HUES48 (cell line): ENCODE results near the gene GNB1L.

Experiments
- H3K27ac ChIP-seq: one replicate; pipeline ENCODE4 v1.7.0; 2013; ENCODE audit warnings: low read depth, low read length, inconsistent platforms
- H3K27me3 ChIP-seq: 2 replicates; pipeline ENCODE4 v1.6.1; 2013; ENCODE audit warnings: mild to moderate bottlenecking, low read length; ENCODE audit not compliant: control insufficient read depth, insufficient read depth
- H3K36me3 ChIP-seq: 2 replicates; pipeline ENCODE4 v1.6.1; 2013; ENCODE audit warnings: low read length; ENCODE audit not compliant: control insufficient read depth, insufficient read depth
- H3K4me1 ChIP-seq: 2 replicates; pipeline ENCODE4 v1.6.1; 2013; ENCODE audit warnings: mild to moderate bottlenecking, low read length; ENCODE audit not compliant: control insufficient read depth, insufficient read depth
- H3K4me3 ChIP-seq: 2 replicates; pipeline ENCODE4 v1.5.1; 2013; ENCODE audit warnings: mild to moderate bottlenecking, low read depth, low read length
- H3K9ac ChIP-seq: 2 replicates; pipeline ENCODE4 v1.6.1; 2013; ENCODE audit warnings: mild to moderate bottlenecking, low read depth, low read length, moderate library complexity
- H3K9me3 ChIP-seq: 2 replicates; pipeline ENCODE4 v1.6.1; 2013; ENCODE audit warnings: low read length; ENCODE audit not compliant: control insufficient read depth, insufficient read depth

GNB1L gene

GRCh38 chr22:19743651-19744050, 111.0 kb downstream of the GNB1L start:
- H3K9me3 ChIP-seq, result no peaks in the 10 kb centered on the region
- H3K27me3 ChIP-seq, result 0 out of 2 replicates have a peak, but pooled peaks cover under 1% of the 10 kb centered on the region
- H3K9ac ChIP-seq, result no peak overlapping the region
- H3K4me3 ChIP-seq, result no peak overlapping the region
- H3K4me1 ChIP-seq, result no peaks in the 10 kb centered on the region; the same call in 1 of the 2 replicates
- H3K36me3 ChIP-seq, result no peaks in the 10 kb centered on the region
- H3K27ac ChIP-seq, result no peak overlapping the region

GRCh38 chr22:19743081-19743480, 111.6 kb downstream of the GNB1L start:
- Histone ChIP-seq H3K9me3 (no peaks in the 10 kb centered on the region), H3K4me1 (no peaks in the 10 kb centered on the region; the same call in 1 of the 2 replicates), H3K4me3 (no peak overlapping the region), H3K27ac (no peak overlapping the region), H3K36me3 (no peaks in the 10 kb centered on the region), H3K9ac (no peak overlapping the region), H3K27me3 (no peaks in the 10 kb centered on the region)

GRCh38 chr22:19742160-19743066, 112.3 kb downstream of the GNB1L start:
- Histone ChIP-seq H3K9ac (no peak overlapping the region), H3K27ac (no peak overlapping the region), H3K4me1 (no peaks in the 10 kb centered on the region; the same call in 1 of the 2 replicates), H3K36me3 (no peaks in the 10 kb centered on the region), H3K9me3 (no peaks in the 10 kb centered on the region), H3K27me3 (no peaks in the 10 kb centered on the region), H3K4me3 (no peak overlapping the region)

GRCh38 chr22:19741053-19741452, 113.6 kb downstream of the GNB1L start:
- Histone ChIP-seq H3K36me3 (no peaks in the 10 kb centered on the region), H3K9me3 (no peaks in the 10 kb centered on the region), H3K4me1 (peaks cover 3% of the 10 kb centered on the region; the same call in 1 of the 2 replicates), H3K27ac (no peak overlapping the region), H3K4me3 (no peak overlapping the region), H3K9ac (no peak overlapping the region), H3K27me3 (no peaks in the 10 kb centered on the region)

- H3K4me1 ChIP-seq, result peaks cover 3% of the 10 kb centered on the region; the same call in 1 of the 2 replicates
- H3K27ac ChIP-seq, result no peak overlapping the region
- H3K9me3 ChIP-seq, result no peaks in the 10 kb centered on the region
- H3K4me3 ChIP-seq, result no peak overlapping the region
- H3K9ac ChIP-seq, result no peak overlapping the region
- no peaks in the 10 kb centered on the region for H3K27me3 ChIP-seq
- H3K36me3 ChIP-seq, result no peaks in the 10 kb centered on the region
These were observed 114.1 kb downstream of the GNB1L start for GRCh38 chr22:19740586-19740985.

GRCh38 chr22:19739911-19740449, 114.7 kb downstream of the GNB1L start:
- H3K27me3 ChIP-seq, result no peaks in the 10 kb centered on the region
- no peak overlapping the region for H3K9ac ChIP-seq

GRCh38 chr22:19739448-19739895, 115.2 kb downstream of the GNB1L start:
- H3K27ac ChIP-seq, result no peak overlapping the region
- no peak overlapping the region for H3K4me3 ChIP-seq
- no peaks in the 10 kb centered on the region for H3K27me3 ChIP-seq
- no peak overlapping the region for H3K9ac ChIP-seq
- no peaks in the 10 kb centered on the region for H3K9me3 ChIP-seq
- no peaks in the 10 kb centered on the region for H3K36me3 ChIP-seq
- H3K4me1 ChIP-seq, result peaks cover 3% of the 10 kb centered on the region; the same call in 1 of the 2 replicates

More at GRCh38 chr22:19739911-19740449, 114.7 kb downstream of the GNB1L start:
- H3K4me3 ChIP-seq, result no peak overlapping the region
- H3K27ac ChIP-seq, result no peak overlapping the region
- H3K4me1 ChIP-seq, result peaks cover 3% of the 10 kb centered on the region; the same call in 1 of the 2 replicates
- H3K36me3 ChIP-seq, result no peaks in the 10 kb centered on the region
- H3K9me3 ChIP-seq, result no peaks in the 10 kb centered on the region

GRCh38 chr22:19738664-19739447, 115.8 kb downstream of the GNB1L start:
- no peak overlapping the region for H3K27ac ChIP-seq
- H3K4me3 ChIP-seq, result no peak overlapping the region
- peaks cover 3% of the 10 kb centered on the region; the same call in 1 of the 2 replicates for H3K4me1 ChIP-seq
- H3K9me3 ChIP-seq, result no peaks in the 10 kb centered on the region
- no peak overlapping the region for H3K9ac ChIP-seq
- no peaks in the 10 kb centered on the region for H3K36me3 ChIP-seq
- no peaks in the 10 kb centered on the region for H3K27me3 ChIP-seq

GRCh38 chr22:19737846-19738663, 116.6 kb downstream of the GNB1L start:
- no peaks in the 10 kb centered on the region for H3K9me3 ChIP-seq
- no peak overlapping the region for H3K27ac ChIP-seq
- no peak overlapping the region for H3K9ac ChIP-seq
- H3K27me3 ChIP-seq, result no peaks in the 10 kb centered on the region
- H3K4me1 ChIP-seq, result peaks cover 3% of the 10 kb centered on the region; the same call in 1 of the 2 replicates
- H3K36me3 ChIP-seq, result no peaks in the 10 kb centered on the region
- no peak overlapping the region for H3K4me3 ChIP-seq
